Measurements from ENCODE around the gene WNT3A. TPM values are rescaled to one million over a fixed set of nuclear protein-coding genes. Genes with fewer than 3 reads are reported as not detected.
"Not testable (repeated sequence)": the region's sequence is repeated elsewhere in the genome, so short reads cannot be mapped to it uniquely, and the experiment has no call there.

The WNT3A gene
- not detected in 2 replicates for total RNA-seq

GRCh38 chr1:228006786-228007048 is at the start of gene WNT3A:
TSS of gene WNT3A (plus strand) at chr1:228006998. CDS start at chr1:228007129, 131 bp downstream.
- TF ChIP-seq CTCF (IDR thresholded peaks at IDR 0.05; ENCODE audit: insufficient read depth, low read depth, low read length), result no peak
- H3K4me3 ChIP-seq (ENCODE audit: low read depth, low read length), result no peak within 1 kb of the TSS
- no peak for DNase-seq (ENCODE audit: low read depth)

- no peak for DNase-seq (ENCODE audit: low read depth)
- no peak for TF ChIP-seq CTCF (IDR thresholded peaks at IDR 0.05; ENCODE audit: insufficient read depth, low read depth, low read length)
- H3K4me3 ChIP-seq (ENCODE audit: low read depth, low read length), result no peak overlapping the region
These were observed 48.0 kb upstream of the WNT3A start for GRCh38 chr1:227958617-227959324.

GRCh38 chr1:227959325-227959860 is 47.4 kb upstream of the WNT3A start:
- DNase-seq (ENCODE audit: low read depth), result no peak
- no peak for TF ChIP-seq CTCF (IDR thresholded peaks at IDR 0.05; ENCODE audit: insufficient read depth, low read depth, low read length)
- no peak overlapping the region for H3K4me3 ChIP-seq (ENCODE audit: low read depth, low read length)

GRCh38 chr1:227961651-227962466 is 44.9 kb upstream of the WNT3A start:
- no peak for TF ChIP-seq CTCF (IDR thresholded peaks at IDR 0.05; ENCODE audit: insufficient read depth, low read depth, low read length)
- DNase-seq (ENCODE audit: low read depth), result peak; percentile 60
- H3K4me3 ChIP-seq (ENCODE audit: low read depth, low read length), result no peak overlapping the region

- H3K4me3 ChIP-seq (ENCODE audit: low read depth, low read length), result not testable (repeated sequence)
- DNase-seq (ENCODE audit: low read depth), result peak; percentile 19
These were observed 40.1 kb upstream of the WNT3A start for GRCh38 chr1:227966733-227967132.

- not testable (repeated sequence) for DNase-seq (ENCODE audit: low read depth); H3K4me3 ChIP-seq (ENCODE audit: low read depth, low read length)
- TF ChIP-seq CTCF (IDR thresholded peaks at IDR 0.05; ENCODE audit: insufficient read depth, low read depth, low read length), result peak; percentile 12
These were observed 39.0 kb upstream of the WNT3A start for GRCh38 chr1:227967815-227968214.

- H3K4me3 ChIP-seq (ENCODE audit: low read depth, low read length); DNase-seq (ENCODE audit: low read depth): not testable (repeated sequence)
These were observed 36.5 kb upstream of the WNT3A start for GRCh38 chr1:227970076-227970995.

- not testable (repeated sequence) for H3K4me3 ChIP-seq (ENCODE audit: low read depth, low read length); DNase-seq (ENCODE audit: low read depth)
These were observed 35.6 kb upstream of the WNT3A start for GRCh38 chr1:227971216-227971615.

GRCh38 chr1:227971643-227972282 is 35.0 kb upstream of the WNT3A start:
- DNase-seq (ENCODE audit: low read depth); H3K4me3 ChIP-seq (ENCODE audit: low read depth, low read length): not testable (repeated sequence)

- not testable (repeated sequence) for DNase-seq (ENCODE audit: low read depth)
These were observed 34.5 kb upstream of the WNT3A start for GRCh38 chr1:227972283-227972679.

GRCh38 chr1:227972843-227973374 is 33.9 kb upstream of the WNT3A start:
- H3K4me3 ChIP-seq (ENCODE audit: low read depth, low read length), result not testable (repeated sequence)
- DNase-seq (ENCODE audit: low read depth), result peak; percentile 52

More at GRCh38 chr1:227972283-227972679, 34.5 kb upstream of the WNT3A start:
- not testable (repeated sequence) for H3K4me3 ChIP-seq (ENCODE audit: low read depth, low read length)

All from fibroblast of villous mesenchyme (primary cell).